HuH-7 (cell line): ENCODE results near the gene NRP1.

Experiments used
- DNase-seq: peaks from one replicate; pipeline ENCODE4 v3.0.0; 2011; ENCODE audit warnings: low spot score

The NRP1 gene

DNA sequence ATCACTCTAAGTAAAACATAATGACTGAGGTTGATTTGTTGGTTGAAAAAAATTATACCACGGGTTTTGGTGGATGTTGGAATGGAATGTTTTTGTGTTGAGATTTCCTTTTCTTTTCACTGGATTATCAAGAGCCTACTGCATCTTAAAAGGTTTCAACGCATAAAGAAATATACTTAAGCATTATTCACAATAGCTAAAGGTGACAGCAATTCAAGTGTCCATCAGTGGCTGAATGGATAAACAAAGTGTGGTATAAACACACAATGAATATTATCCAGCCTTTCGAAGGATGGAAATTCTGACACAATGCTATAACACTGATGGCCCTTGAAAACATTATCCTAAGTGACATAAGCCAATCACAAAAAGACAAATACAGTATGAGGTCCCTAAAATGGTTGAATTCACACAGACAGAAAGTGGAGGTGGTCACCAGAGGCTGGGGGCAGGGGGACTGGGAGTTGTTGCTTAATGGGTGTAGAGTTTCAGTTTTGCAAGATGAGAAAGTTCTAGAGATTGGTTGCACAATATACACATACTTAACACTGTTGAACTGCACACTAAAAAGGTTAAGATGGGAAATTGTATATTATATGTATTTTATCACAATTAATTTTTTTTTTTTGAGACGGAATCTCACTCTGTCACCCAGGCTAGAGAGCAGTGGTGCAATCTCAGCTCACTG is 122.3 kb downstream of the NRP1 start:
- no peak for DNase-seq

DNA sequence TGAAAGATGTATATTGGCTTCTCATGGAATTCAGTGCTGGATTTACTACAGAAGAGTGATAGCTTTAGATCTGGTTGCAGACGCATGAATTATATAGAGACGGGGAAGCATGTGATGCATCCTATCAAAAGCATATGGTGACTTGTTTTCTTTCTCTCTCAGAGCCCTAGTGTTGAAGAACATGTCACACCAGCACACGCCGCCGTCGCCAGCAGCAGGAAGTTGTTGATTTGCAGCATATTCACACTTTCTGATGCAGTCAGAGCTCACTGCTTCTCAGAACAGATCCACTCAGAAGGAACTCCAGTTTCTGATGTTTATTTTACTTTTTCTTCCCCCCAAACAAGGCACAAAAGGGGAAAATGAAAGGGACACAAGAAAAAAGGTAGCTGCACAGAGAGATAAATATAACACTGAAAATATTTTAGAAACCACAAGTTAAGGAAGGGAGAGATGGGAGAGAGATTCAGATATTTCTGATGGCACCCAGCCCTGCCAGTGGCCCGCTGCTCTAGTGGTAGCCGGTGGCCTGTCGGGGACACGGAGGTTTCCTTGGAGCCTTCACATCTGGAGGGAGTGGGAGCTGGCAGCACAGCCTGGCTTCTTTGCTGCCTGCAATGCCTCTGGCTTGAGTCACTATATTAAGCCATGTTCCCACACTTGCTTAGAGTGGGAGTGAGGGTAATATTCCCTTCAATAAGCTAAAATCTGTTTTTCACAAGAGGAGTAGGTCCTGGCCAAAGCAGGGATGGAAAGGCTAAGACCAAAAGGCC is 123.2 kb downstream of the NRP1 start:
- DNase-seq: no peak

DNA sequence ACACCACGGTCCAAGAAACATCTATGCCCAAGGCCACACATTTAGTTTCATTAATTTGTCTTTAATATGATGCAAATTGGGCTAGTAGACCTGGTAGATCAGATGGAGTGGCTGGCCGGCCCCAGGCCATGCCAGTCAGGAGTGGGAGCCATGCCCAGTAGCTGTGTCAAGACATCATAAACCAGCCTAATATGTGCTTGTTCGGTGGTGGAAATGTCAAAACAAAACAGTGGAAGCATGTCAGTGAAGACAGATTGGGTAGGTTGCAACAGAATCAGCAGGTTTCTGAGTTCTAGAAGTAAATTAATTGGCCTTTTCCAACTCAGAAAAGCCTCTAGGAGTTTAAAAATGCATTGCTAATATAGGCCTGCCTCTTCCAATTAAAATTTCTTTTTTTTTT is 124.7 kb downstream of the NRP1 start:
- DNase-seq: no peak

DNA sequence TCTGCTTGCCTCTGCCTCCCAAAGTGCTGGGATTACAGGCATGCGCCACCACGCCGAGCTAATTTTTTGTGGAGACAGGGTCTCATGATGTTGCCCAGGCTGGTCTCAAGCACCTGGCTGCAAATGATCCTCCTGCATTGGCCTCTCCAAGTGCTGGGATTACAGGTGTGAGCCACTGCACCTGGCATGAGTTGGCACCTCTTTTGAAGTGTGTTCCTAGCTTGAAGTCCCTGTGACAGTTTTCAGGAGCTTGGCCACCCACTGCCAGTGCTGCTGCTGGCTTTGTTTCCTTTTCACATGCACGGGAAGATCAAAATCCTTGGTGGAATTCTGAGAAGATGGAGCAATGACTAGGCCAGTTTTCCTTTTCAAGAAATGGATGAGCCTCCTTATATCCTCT is 126.3 kb downstream of the NRP1 start:
- DNase-seq: no peak

DNA sequence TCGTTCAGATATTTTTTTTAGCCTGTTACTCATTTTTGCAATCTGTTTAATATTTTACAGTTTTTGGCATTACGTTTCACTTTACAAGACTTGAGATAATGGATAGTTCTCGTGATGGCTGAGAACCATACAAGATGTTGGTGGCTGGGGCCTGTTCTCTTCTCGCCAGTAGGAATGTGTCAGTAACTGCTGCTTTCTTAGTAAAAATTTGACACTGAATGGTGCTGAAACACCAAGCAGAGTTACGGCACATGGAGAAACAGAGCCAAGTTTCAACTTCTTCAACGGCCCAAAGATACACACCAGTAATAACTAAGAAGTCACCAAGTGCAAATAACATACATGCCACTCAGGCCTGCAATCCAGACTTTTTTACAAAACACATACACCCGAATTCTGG is 130.4 kb downstream of the NRP1 start:
- no peak for DNase-seq

DNA sequence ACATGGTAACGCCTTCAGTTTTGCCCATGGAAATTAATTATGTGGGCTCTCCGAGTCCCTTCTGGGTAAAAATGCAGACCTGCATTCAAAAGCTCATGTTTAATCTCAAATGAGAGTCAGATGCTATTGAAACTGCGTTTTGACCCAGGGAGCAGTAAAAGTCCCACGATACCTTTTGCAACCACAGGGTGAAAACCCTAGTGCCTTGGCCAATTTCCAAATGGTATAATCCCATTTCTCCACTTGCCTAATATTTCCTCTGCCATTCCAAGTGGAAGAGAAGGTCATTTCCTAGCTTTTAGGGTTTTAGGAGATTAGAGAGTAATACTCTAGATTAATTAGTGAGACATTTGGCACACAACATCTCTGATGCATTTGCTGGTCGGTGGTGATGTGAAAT is 132.5 kb downstream of the NRP1 start:
- DNase-seq: no peak

DNA sequence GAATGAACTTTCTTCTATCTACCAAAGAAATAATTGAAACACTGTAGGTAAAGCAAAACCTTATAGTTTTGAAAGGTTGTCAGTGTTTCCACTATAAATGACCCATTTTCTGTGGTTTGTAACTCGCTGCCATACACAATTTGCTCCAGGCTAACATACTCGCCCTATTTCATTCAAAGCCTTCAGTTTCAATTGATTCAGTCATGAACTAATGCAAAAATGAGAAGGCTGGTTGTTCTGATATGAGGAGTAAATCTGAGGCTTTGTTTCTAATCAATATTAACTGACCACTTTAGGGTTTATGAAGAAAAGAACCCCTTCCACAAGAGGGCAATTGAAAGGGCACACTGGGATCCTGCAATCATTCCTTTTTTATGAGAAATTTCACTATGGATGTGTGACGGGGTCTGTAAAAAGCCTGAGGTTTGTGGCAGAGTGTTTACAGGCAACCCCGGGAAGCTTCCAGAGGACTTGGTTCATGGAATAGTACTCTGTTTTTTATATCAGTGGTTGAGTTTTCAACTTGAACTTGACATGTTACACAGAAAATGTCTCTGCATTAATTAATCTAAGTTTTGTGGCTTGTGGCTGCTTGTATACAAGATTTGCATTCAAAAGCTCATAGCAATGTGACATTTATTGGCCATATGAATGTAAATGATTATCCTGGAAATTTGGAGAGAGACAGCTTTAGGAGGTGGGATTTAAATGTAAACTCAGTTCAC is 133.2 kb downstream of the NRP1 start:
- no peak for DNase-seq

DNA sequence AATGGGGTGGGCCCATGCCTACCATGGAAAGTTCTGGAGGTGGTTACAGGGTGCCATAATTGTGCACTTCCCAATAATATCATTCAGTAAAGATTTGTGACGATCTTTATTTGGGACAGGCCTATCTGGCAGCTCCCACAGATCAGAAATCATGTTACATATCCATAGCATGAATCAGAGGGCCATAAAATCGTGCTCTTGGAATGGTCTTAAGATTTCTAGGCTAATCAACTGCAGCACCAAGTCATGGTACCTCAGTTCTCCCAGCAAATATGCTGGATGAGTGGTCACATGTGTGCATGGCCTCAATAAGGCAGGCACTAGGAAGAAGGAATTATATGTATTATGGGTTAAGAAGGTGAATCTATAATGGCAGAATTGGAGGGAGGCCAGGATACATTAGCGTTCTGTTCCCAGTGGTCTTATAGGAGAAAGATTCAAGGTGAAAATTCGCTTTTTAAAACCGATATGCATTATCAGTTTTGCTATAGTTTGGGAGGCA is 134.7 kb downstream of the NRP1 start:
- no peak for DNase-seq

DNA sequence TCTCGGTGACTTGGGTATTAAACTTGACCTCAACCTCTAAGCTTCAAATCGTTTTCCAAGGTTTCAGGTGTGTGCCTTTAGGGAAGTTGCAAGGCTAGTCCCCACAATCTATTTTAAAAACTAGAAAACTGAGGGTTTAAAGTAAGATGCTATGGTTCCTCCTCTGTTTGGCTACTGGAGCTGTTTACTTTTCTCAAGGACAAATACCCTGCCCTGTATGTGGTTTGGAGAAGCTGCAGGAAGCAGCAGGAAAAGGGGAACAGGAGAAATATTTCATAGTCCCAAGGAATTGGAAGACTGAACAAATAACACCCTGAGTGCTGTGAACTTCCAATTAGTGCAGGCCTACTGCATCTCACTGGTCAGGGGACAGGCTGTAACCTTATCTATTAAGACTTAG is 135.9 kb downstream of the NRP1 start:
- DNase-seq: no peak

DNA sequence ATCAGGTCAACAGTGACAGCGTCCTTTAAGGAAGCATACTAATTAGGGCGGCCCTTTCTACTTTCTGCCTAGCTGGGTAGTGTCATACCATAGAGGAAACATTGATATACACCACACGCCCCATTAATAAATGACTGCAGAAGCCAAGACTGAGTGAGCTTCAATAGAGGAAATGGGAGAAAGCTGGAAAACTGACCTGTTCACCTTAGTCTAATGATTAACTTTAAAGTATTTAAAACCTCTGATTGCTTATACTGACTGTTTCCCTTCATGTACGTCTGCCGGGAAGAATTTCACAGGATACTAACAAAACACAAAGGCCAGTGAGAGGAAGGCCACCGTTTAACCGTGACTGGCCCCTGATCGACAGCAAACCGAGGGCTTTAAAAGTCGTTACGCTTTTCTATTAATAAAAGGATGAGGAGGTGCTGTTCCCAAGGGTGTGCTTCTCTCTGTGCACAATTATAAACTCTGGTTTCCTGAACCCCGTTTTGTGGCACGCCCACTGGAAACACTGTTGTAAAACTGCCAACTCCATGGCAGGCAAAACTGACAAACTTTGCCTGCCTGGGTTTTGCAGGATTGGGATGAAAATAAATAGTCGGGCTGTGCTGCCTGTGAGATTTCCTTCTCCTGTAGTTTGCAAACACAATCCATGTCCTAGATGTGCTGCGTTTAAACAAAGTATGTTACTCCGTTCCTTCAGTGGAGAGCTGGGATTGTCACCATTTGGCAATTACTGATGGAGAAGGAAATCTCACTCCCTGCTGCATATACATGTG is 137.6 kb downstream of the NRP1 start:
- peak; percentile 49 for DNase-seq

DNA sequence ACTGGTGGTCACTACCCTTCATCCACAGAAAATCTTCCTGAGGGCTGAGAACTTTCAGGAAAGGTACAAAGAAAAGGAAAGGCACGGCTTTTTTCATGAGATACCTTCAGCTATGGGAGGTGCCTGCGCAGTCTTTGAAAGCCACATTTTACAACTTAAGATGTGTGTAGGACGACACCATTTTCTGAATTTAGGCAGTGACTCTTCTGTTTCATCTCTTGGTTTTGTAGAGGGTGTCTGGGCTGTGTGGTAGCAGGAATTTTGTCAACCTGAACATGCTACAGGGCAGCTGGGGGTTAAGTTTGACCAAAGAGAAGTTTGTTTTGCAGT is 138.1 kb downstream of the NRP1 start:
- no peak for DNase-seq

DNA sequence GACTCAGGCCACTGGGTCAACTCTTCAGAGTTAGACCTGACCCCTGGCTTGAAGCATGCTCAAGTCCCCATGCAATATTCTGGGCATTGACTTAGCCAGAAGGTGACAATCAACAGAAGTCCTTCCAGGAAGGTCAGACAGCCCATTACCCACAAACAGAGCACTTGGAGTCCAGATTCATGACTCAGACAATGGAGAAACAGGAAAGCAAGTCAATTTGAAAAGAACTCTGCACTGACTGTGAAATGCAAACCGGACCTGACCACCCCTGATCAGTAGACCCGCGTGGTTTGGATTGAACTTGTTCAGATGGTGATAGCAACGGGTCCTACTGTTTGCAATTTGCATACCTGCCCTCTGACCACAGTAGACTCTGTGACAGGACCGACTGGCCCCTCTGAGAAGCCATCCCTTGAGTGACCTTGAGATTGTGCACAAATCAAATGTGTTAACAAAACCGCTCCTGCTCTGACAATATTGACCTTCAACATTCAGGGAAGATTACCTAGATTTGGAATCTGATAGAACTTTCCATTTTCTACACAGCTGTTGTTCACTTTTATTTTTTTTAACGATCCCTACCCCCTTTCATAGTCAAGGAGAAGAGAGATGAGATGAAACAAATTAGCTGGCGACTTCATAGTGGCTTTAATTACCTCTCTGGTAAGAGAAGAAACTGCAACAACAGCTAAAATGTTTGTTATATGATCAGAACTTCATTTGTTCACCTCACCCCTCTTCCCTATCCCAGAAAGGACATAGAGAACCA is 138.7 kb downstream of the NRP1 start:
- DNase-seq: peak; percentile 38

DNA sequence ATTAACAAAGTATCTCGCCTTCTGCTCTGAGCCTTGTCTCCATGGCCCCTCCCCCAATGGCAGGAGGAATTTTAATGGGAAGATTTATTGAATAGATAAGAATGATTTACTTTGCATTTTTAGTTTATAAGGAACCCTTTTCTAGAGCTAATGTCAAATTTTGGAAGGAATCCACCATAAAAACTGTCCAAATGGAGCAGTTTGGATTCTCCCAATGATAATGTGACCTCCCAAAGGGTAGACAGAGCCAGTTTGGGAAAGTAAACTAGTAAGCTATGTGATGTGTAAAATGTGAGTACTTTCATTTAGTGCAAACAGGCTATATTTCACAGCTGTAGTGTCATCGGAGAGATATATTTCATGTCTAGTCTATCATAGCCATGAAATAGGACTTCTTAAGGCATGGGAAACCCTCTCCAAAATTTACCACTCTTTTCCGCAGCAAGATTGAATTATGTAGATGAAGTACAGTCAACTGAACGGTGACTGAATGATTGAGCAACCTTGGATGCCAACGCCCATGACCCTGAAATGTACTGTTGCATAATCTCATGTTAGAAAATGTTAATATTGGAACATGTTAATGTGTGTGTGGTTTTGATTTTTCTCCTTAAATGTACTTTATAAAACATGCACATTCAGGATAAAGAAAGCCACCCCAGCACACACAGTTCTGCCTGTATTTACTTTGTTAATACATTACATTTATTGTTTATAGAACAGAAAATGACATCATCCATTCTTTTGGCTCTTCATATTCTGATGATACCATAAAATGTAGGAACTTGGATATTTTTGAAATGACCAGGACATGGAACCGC is 140.6 kb downstream of the NRP1 start:
- DNase-seq: no peak

DNA sequence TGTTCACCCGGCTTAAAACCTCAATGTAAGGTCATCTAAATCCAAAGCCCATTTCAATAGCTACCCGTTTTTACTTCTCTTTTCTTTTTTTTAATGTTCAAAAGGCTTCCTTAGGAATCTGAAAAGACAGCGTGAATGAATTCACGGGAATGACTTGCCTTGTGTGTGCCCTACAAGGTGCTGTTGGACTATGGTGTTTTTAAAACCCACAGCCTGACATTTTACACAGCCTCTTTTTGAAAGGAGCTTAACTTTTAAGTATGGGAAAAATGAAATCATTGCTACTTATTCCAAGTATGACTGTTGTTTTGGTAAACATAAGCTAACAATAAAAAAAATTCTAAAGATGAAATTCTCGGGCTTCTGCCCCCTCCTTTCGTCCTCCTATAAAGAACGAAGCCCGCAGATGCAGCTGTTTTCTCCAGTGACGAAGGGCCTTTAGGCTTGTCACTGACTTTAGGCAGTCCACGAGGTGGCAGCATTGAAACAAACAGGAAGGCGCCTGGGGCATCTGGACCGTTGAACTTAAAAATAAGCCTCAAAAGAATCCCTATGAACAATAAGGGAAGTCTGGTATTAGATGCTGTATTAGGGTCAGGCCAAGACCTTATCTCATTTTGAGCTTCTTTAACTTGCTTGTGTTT is 141.3 kb downstream of the NRP1 start:
- peak; percentile 59 for DNase-seq

DNA sequence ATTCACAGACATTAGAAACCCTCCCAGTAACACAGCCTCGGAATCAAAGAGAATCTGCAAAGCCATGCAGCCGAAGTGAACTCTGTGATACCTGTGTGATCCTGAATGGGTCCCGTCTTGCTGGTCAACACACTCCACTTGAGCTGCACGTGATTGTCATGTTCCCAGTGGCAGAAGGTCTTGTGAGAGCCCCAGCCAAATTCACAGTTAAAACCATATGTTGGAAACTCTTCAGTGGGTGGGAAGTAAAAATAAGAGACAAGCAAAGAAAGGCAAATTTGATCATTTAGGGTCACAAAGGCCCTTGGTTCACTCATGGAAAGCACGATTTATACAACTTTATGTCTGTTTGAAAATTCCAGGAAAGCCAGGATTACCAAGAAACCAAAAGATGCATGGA is 142.3 kb downstream of the NRP1 start:
- no peak for DNase-seq

DNA sequence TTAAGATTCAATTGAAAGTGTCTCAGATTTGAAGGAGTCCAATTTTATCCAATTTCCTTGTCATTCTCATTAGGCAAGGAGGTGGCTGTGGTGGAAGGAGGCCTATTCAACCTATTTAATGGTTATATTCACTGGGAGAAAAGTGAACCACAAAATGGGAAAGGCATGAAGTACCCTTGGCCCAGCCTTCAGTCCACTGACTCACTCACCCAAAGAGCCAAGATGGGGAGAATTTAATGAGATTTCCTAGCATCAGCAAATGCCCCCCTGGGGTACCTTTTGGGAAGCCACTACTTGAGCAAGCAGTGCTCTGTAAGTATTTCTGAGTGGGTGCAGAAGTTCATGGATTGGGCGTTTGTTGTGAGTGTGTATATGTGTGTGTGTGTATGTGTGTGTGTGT is 144.1 kb downstream of the NRP1 start:
- DNase-seq: no peak

DNA sequence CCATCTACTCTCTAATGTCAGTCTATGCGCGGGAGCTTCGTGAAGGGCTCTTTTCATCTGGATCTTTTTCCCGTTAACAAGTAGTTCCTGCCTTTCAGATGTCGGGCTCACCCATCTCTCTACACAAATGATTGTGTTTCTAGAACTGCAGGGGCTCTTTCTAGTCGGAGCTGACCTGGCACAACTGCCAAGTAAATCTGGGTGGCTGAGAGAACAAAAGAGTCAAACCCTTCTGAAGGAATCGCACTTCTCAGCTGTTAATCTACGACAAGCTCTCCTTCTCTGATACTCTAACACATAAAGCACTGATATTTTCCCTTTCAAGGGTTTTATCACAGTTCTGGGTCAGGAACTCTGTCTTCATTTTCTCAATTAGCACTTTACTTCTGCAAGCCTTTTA is 144.7 kb downstream of the NRP1 start:
- no peak for DNase-seq

DNA sequence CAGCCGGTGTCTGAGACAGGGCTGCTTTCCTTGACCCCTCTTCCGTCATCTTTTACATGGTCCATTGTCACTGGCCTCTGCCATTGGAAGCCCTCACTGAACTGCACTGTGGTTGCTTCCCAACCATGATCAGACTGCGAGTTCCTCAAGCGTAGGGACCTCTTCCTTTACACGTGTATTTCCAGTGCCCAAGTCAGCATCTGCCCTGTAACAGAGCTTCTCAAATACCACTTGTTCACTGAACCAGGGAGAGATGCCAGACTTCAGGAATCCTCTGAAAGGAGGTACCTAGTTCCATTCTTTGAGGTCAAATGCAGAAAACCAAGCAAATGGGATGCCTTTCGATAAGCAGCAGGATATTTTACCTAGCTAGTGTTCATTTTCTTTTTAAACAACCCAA is 145.1 kb downstream of the NRP1 start:
- DNase-seq: no peak

DNA sequence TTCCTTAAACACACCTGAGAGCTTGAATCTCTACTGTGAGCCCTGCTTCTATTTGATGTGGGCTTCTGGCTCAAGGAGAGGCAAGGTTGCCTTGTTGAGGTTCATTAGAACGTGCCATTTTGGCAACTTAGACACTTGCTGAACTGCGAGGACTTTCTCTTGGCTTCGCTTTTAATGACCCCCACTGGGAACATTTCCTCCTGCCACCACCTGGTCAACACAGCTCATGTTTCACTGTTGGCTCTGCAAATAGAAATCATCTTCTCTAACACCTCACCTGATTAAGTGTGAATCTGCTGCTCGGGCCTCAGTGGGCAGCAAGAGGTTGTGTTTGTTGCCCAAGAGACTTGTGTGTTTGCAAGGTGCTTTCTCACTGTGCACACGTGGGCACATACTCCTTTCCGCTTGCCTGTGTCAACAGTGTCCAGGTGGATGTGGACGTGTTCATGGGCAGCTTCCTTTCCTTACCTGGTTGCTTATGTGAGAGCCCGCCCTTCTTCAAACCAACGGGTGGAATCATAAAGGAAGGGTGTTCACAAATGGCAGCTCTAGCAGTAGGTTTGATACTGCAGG is 147.0 kb downstream of the NRP1 start:
- no peak for DNase-seq

DNA sequence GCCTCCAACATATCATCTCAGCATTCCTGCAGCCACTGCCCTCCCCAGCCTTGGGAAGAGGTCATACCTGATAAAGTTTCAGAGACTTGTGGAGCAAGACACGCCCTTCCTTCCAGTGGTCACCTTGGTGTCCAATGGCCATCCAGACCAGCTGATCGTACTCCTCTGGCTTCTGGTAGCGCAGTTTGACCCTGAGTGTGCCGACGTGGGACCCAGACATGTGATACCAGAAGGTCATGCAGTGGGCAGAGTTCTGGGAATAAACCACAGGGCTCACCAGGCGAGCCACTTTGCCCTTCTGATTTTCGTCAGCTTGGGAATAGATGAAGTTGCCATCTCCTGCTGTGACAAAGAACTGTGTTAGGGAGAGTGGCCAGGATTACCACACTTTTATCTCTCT is 148.3 kb downstream of the NRP1 start:
- no peak for DNase-seq
